CD4-positive, alpha-beta T cell treated with Interleukin-6 at 100 ng/mL for 8 hours (primary cell): ENCODE measurements around the gene RHBDD1.

Experiments used
- DNase-seq: peaks from one replicate; pipeline ENCODE4 v3.0.0-alpha.2; 2020; ENCODE audit warnings: mixed read lengths, low spot score

RHBDD1 gene

DNA sequence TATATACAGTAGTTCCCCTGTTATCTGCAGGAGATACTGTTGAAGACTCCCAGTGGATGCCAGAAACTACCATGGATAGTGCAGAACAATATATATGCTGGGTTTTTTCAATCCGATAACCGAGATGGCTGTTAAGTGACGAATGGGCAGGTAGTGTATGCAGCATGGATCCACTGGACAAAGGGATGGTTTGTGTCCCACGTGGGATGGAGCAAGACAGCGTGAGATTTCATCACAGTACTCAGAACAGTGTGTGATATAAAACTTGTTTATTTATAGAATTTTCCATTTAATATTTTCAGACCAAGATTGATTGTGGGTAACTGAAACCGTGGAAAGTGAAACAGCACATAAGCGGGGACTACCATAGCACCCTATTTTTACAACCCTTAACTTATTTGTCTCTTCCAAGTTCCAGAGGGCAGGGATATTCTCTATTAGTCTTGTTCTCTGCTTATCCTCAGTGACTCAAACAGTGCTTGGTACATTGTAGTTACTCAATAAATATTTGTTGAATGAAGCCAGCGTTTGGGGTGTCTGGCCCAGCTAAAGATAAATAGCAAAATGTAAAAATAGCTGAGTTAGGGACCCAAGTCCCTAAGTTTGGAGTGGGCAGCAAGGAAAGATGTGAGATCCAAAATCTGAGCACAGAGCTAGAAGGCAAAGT lies 50.0 kb downstream of the RHBDD1 start:
- DNase-seq: no peak

DNA sequence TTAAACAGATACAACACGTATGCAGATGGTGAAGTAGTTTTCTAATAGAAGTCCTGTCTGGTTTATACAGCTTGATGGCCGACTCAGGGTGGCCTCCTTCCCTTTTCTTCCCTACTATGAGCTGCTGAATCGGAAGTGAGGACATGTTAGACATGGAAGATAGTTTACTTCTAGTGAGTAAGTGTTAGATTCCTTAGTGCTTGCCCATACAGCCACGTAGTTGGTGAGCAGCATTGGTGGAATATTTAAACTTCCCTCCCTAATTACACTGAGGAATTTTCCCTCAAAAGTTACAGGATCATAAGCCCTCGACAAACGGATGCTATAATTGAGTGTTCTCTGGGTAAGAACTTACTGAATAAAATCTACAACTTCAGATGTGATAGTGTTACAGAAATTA lies 52.1 kb downstream of the RHBDD1 start:
- DNase-seq: no peak

DNA sequence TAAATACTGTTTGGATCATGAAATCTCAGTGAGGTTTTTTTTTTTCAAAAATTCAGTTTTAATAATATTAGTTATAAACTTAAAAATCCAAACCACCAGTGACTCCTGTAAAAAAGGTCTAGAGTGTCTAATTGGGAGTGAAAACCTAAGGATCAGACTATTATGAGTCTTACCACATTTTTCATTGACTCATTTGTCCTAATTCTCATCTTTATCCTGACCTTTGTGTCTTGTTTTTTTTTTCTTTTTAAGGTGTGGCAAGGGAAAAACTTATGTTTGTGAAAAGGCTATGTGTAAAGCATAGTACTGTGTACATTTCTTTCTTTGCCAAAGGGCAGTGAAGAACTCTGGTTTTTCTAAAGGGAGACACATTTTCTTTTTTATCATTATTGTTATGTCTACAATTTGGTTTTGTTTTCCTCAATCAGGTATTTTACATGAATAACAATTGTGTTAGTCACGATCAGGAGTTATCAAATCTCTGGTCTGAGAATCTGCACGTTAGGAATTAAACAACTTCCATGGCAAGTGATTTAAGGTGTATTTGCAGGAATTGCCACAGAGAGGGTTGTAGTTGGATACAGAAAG lies 52.6 kb downstream of the RHBDD1 start:
- DNase-seq: no peak

DNA sequence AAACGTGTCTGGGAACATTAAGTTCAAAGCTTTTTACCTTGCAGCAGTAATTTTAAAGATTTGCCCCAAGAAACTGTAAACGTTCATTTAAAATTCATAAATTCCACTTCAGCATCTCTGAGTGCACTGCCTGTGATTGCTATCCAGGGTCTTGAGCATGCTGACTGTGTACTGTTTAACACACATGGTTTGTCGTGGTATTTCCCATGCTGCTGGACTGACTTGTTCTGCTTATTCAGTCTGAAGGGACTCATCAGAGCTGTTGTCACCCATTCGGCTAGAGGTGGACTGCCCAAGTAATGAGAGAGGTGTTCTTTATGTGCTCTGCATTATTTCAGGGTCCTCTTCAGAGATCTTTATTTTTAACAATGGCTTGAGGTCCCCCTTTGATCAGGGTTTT lies 53.1 kb downstream of the RHBDD1 start:
- DNase-seq: no peak

DNA sequence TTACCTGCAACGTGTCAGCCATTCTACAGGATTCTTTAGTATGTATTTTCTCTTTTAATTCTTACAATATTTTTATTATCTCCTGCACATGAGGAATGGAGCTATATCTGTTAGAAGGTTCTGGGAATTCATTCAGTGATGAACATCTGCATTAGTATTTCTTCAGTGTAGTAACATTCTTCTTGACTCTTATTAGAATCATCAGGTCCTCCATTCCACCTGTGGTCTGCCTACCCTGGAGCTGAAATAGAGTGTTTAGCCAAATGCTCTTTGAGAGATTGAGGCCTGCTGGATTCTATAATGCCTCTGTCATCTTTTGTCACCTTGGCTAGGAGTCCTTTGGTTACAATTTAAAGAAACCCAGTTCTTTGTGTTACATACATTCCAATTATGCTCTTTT lies 54.4 kb downstream of the RHBDD1 start:
- no peak for DNase-seq

DNA sequence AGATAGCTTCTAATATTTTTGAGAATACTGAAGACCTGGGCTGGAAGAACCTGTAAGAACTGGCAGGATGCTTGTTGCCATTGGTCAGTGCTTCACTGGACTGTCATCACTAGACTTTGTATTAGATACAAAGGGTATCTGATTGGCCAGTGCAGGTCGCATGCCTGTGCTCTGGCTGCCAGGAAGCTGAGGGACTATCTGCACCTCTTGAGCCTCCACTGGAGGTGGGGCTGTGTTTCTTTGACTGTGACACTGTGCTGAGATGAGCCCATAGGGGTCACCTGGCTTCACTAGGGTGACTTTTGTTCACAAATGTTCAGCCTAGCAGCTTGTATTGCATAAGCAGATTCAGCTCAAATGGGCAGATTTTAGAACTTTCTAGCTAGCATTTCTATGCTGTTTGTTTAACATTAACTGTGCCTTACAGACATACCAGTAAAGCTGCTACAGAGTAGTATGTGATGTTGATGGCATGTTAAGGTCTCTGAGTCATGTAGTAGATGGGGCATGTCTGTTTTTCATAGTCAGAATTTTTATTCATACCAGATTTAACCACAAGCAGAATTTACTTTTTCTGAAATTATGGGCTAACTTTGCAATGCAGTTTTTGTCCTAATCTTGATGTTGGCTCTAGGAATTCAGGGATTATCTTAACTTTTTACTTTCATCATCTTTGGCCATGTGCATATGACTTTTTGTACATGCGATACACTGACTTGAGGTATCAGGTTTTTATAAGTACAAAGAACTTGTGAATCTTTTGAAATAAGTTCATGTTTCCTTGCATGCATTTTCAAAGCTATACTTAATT lies 56.1 kb downstream of the RHBDD1 start:
- DNase-seq: no peak

DNA sequence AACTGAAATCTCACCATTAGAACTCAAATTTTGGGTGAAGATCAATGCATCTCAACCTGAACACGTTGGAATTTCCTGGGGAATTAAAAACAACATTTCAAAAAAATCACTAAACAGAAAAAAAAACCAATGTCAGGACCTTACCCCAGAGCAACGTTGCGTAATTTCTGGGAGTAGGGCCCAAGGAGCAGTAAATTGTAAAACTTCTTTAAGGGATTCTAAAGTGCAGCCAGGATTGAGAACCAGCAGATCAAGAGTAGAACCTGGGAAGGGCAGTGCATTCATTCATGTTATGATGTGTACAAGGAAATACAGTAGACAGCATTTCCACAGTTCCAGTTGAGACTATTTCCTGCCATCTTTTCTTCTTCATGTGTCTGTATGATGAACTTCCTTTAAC lies 56.9 kb downstream of the RHBDD1 start:
- no peak for DNase-seq

DNA sequence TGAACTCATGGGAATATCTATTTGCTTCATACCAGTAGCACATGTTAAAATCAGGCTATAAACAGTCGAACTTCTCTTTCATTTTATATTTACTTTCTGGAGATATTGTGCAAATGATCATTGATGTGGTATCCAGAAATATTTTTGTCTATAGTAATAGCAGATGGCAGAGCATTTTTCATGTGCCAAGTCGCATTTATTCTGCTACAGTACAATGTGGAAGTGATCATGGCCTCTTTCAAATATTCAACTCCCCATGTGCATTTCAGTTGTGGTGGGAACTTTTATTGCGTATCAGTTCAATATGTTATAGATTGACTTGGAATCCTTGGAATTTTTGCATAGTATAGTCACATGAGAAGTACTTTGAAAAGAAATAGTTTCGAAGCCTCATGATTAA lies 57.4 kb downstream of the RHBDD1 start:
- DNase-seq: no peak

DNA sequence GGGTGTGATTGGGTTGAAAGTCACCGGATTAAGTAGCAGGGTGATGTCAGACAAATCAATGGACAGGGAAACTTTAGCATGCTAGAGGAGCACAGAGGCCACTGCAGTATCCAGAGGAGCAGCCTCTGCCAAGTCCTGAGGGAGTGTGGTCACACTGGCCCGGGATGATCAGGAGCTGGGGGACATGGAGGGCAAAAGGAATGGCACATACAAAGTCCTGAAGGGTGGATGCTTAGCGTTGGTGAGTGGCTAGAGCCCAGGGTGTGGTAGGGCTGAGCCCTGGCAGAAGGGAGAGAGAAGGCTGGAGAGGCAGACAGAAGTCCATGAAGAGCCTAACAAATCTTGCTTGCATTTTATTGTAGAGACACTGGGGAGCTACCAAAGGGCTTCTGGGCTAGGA lies 58.9 kb downstream of the RHBDD1 start:
- DNase-seq: no peak

DNA sequence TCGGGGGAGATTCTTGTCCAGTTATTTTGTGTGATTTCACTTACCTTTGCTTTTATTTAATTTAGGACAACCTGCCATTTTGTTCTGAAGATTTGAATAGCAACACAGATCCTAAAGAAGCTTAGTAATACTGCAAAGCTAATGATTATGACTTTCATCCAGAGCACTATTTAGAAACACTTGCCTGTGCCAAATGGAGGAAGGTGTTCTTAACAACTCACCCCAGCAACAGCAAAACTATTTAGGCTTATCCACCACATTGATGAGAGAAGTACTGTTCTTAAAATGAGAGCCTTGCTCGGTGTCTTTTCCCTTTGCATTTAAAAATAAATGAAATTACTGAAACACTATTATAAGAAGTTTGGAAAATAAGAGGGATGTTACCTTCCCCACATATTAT lies 59.7 kb downstream of the RHBDD1 start:
- DNase-seq: no peak

DNA sequence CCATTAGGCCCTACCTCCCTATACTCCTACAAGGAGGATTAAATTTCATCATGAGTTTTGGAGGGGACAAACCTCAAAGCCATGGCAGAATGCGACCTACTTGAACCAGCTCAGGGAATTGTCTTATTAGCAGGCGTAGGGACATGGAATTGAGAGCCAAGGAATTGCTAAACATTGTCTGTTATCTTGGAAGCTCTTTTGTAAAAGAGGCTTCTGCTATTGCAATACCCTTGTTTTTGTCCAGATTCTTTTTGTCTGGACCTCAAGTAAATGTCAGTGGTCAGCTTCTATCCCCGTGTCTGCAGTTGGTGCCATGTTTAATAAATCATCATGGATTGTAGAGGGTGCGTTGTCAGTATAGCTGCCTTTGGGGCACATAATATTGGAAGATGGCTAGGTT lies 62.3 kb downstream of the RHBDD1 start:
- DNase-seq: no peak

DNA sequence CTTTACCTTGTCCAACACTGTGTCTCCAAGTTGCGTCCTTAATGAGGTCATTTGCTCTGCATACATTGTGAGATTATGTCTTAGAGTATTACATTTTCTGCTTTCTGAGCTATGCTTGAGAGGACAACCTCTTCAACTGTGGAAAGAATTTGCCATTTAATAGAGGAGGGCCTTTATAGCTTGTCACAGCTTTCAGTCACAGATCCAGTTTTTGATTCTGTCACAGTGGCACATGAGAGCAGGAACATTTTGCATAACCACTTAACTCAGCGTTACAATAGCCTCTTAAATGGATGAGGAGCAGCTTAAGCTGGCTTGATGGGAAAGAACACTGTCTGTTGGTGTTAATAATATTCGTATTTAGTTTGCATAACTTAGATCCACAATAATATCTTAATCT lies 63.0 kb downstream of the RHBDD1 start:
- no peak for DNase-seq

DNA sequence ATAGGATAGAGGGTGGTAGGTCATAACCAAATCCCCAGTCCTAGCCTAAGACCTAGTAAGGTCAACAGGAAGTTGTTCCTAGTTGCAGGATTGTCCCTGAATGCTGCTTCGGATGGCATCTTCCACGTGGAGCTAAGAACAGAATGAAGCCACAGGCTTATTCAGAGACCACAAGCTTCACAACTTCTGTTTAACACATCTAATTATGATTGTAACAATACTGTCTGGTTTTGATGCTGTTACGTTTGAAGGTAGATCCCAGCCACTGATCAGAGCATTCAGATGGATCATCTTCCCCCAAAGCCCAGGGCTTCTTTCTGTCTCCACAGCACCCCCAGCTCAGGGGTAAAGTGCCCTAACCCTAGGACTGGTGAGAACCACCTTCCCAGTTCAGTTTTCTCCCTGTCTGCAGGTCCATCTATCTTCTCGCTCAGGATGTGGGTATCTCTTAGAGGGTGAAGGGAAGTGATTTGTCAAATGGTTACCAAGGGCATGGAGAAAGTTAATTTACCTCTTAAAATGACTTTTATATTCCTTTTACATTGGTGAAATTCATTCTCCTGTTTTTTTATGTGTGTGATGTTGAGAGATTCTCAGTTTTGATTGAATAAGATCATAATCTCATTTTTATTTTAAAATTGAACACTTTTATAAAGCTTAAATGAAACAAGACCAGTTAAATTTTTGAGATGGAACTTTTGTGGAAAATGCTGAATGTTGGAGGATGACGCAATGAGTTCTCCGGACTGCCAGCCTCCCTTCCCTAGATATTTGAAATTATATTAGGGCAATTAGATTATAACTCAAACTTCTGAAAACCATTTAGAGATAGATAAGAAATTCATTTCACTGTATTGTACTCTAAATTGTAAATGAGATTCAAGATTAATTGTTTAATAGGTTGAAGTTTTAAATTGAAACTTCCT lies 66.5 kb downstream of the RHBDD1 start:
- DNase-seq: no peak

DNA sequence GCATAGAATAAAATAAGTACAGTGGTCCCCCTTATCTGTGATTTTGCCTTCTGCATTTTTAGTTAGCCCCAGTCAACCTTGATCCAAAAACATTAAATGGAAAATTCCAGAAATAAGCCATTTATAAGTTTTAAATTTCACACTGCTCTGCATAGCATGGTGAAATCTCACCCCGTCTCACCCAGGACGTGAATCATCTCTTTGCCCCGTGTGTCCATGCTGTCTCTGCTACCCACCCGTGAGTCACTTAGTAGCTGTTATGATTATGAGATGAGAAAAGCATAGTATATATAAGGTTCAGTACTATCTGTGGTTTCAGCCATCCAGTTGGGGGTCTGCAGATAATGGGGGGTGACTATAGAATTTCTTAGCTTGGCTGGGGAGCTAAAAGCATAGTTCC lies 67.3 kb downstream of the RHBDD1 start:
- no peak for DNase-seq

DNA sequence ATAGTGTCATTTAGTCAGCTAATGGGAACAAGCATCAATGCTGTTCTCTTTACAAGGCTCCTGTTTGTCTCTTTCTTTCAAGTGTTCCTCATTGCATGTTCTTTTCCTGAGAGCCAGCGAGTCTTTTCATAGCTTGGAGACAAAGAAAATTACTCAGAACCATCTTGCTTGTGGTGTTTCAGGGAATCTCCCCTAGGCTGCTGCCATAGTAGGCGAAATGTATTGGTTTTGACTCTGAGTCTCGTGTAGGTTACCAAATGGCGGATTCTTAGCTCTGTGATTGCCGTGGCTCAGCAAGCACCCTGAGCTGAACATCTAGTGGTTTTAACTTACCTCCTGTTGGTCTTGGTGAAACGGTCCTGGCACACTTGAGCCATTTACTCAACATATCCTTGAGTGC lies 68.7 kb downstream of the RHBDD1 start:
- no peak for DNase-seq

DNA sequence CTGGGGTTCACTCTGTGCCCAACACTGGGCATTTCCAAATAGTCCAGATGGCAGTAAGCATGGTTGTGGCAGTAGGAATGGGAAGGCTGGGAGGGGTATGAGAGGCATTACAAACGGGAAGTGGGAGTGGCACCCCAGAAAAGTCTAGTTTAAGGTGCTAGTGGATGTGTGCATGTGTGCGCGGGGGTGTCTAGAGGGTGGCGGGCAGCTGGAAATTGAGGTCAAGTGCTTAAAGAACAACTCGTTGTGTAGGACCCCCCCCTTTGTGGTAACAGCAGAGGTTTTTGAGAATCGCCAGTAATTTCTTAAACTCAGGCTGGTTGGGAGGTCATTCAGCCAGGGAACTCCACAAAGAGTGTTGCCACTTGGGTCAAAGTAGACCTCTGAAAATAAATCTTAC lies 69.9 kb downstream of the RHBDD1 start:
- DNase-seq: no peak

DNA sequence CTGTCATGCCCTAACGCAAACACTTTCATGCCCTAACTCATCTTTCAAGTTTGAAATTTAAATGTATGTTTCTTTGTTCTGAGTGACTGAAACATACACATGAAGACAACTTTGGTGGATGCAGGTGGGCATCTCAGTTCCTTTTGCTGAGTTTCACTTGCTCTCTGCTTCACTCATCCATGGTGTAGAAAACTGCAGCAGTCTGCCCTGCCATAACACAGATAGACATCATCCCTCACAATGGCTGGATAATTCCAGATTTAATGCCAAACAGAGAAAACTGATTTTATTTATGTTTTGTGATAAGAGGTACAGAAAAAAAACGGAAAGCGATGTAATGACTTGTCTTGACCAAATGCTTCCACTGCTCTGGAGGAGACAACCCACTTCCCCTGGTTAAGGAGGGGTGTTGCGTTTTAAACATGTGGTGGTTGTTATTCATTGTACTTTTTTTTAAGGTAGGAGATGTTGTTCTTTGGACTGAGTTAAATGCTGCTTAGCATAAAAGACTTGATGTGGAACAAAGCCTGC lies 70.4 kb downstream of the RHBDD1 start:
- no peak for DNase-seq

DNA sequence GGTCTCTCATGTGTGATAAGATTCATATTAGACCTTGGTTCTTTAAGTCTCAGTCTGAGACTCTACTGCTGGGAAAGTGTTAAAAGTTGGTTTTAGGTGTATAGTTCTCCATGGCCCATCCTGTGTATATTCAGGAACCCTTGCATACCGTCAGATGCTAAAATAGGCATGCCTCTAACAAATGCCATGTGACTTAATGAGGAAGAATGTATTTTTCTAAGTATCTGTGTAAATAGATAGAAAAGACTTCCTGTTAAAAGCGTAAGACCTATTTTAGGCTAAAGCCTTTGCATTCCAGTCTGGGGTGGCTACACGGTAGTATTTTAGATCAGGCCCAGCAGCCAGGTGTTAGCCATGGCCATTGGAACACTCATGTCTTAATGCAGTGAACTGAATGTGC lies 73.3 kb downstream of the RHBDD1 start:
- no peak for DNase-seq

DNA sequence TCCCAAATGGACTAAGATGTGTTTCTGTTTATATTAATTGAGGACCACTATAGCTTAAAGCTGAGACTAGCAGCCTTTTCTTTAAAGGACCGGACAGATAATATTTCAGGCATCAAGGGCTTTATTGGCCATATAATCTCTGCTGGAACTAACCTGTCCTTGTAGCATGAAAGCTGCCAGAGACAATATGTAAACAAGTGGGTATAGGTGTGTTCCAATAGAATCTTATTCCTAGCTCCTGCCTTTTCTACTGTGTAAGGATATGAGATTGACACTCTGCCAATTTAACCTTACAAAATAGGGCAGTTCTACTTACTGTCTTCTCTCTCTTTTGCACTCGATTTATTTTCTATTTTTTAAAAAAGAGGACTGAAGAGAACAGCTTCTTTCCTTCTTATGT lies 74.0 kb downstream of the RHBDD1 start:
- DNase-seq: no peak

DNA sequence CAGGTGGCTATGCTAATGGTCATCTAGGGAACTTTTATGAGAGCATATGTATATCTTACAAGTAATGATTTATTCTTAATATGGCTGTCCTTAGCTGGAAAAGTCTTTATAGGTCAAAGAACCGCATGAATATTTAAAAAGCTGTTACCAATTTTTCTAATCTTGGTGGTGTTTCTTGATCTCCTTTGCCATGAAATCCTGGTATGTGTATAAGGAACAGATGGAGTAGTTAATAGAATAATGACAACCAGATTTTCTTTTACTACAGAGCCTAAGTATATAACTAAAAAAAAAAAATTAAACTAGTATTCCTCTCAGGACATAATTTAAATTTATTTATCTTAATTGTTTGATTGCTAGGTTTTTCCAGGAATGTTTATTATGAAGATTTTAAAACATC lies 74.5 kb downstream of the RHBDD1 start:
- DNase-seq: no peak

DNA sequence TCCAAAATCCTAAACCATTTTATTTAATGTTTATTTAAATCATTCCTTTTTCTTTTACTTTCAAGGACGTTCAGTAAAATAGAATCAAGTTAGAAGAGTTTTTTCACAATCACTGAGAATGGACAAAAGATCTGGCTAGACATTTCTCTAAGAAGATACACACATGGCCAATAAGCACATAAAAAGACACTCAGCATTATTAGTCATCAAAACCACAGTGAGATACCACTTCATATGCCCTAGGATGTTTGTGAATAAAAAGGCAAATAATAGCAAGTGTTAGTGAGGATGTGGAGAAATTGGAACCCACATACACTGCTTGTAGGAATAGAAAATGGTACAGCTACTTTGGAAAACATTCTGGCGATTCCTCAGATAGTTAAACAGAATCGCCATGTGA lies 76.1 kb downstream of the RHBDD1 start:
- no peak for DNase-seq

DNA sequence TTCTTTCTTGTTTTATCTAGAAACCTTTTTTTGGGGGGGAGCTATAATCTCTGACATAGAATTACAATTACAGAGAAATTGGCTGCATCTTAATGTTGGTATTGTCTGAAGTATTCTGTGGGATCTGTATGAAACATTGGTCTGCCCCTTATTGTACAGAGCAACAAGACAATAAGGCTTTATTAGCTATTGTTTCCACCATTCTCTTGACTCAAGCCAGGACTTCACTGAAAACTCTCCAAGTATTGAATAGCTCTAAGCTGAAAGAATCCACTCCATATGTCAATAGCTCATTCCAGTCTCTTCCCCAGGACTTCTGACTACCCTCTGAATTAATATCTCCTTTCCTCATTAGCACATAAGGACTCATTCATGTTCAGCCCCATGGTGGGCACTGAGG lies 77.8 kb downstream of the RHBDD1 start:
- no peak for DNase-seq
